Glutamatergic neuron (in vitro differentiated cells): ENCODE results near the gene BEX3. TPM values are rescaled to one million over a fixed set of nuclear protein-coding genes. Genes with fewer than 3 reads are reported as not detected.
A peak's percentile ranks its signal among the peaks of the same experiment; 100 is the strongest.
"Not testable (repeated sequence)": the region's sequence is repeated elsewhere in the genome, so short reads cannot be mapped to it uniquely, and the experiment has no call there.

Experiments
- DNase-seq: peaks from one replicate; pipeline ENCODE4 v3.0.0; 2022
- H3K27ac Mint-ChIP-seq: one replicate; pipeline ENCODE4 v1.8.0; 2020; ENCODE audit warnings: mild to moderate bottlenecking, mixed read lengths, inconsistent platforms; ENCODE audit not compliant: unreplicated experiment
- H3K27me3 Mint-ChIP-seq: one replicate; pipeline ENCODE4 v1.8.0; 2020; ENCODE audit warnings: mild to moderate bottlenecking, moderate library complexity, mixed read lengths, inconsistent platforms; ENCODE audit not compliant: unreplicated experiment
- H3K36me3 Mint-ChIP-seq: one replicate; pipeline ENCODE4 v1.8.0; 2020; ENCODE audit warnings: mild to moderate bottlenecking, mixed read lengths, inconsistent platforms; ENCODE audit not compliant: unreplicated experiment
- H3K4me1 Mint-ChIP-seq: one replicate; pipeline ENCODE4 v1.8.0; 2020; ENCODE audit warnings: mild to moderate bottlenecking, low read depth, mixed read lengths, inconsistent platforms; ENCODE audit not compliant: unreplicated experiment
- H3K4me3 Mint-ChIP-seq: one replicate; pipeline ENCODE4 v1.8.0; 2020; ENCODE audit warnings: mild to moderate bottlenecking, mixed read lengths, inconsistent platforms; ENCODE audit not compliant: unreplicated experiment
- H3K9me3 Mint-ChIP-seq: one replicate; pipeline ENCODE4 v1.8.0; 2020; ENCODE audit warnings: mild to moderate bottlenecking, moderate library complexity, mixed read lengths, inconsistent platforms; ENCODE audit not compliant: unreplicated experiment
- total RNA-seq: library from RNA; stranded (reverse); fragmentation: NEBNext Ultra II Directional; extraction: Animal tissue kit (Norgen Biotek cat#: 25700); gene quantifications from one replicate; pipeline ENCODE4 v1.2.1, GENCODE V29; 2021; ENCODE audit not compliant: unreplicated experiment
- TF ChIP-seq, protein P1 (sequence below): fragments of 200-600 bp; sonication (generic); IDR thresholded peaks from one replicate; pipeline ENCODE4 v1.5.0; 2021; ENCODE audit not compliant: partially characterized antibody, unreplicated experiment

BEX3 gene
- total RNA-seq, 1 donor from 2014 or later: 242 TPM

DNA sequence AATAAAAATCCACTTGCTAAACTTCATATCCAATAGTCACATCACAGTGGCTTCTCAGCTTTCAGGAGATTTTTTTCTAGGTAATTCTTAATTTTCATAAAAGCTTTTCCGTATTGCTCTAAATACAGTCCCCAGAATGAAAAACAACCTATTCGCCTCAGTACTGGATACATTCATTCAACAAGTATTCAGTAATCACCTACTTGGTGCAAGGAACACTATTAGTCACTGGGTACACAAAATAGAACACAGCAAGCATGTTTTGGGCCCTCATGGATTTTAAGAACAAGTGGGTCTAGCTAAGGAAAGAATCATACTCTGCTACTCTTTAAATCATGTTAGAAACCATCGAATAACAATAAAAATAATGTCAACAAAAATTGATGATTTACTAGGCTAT lies 2.8 kb upstream of the BEX3 start:
- DNase-seq: no peak
- H3K27me3 Mint-ChIP-seq: peaks cover 3% of the 10 kb centered on the region
- H3K4me3 Mint-ChIP-seq: no peak overlapping the region
- TF ChIP-seq, protein P1, sequence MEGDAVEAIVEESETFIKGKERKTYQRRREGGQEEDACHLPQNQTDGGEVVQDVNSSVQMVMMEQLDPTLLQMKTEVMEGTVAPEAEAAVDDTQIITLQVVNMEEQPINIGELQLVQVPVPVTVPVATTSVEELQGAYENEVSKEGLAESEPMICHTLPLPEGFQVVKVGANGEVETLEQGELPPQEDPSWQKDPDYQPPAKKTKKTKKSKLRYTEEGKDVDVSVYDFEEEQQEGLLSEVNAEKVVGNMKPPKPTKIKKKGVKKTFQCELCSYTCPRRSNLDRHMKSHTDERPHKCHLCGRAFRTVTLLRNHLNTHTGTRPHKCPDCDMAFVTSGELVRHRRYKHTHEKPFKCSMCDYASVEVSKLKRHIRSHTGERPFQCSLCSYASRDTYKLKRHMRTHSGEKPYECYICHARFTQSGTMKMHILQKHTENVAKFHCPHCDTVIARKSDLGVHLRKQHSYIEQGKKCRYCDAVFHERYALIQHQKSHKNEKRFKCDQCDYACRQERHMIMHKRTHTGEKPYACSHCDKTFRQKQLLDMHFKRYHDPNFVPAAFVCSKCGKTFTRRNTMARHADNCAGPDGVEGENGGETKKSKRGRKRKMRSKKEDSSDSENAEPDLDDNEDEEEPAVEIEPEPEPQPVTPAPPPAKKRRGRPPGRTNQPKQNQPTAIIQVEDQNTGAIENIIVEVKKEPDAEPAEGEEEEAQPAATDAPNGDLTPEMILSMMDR: no peak
- H3K36me3 Mint-ChIP-seq: no peaks in the 10 kb centered on the region
- no peaks in the 10 kb centered on the region for H3K4me1 Mint-ChIP-seq
- no peak overlapping the region for H3K27ac Mint-ChIP-seq
- H3K9me3 Mint-ChIP-seq: peaks cover 1% of the 10 kb centered on the region

DNA sequence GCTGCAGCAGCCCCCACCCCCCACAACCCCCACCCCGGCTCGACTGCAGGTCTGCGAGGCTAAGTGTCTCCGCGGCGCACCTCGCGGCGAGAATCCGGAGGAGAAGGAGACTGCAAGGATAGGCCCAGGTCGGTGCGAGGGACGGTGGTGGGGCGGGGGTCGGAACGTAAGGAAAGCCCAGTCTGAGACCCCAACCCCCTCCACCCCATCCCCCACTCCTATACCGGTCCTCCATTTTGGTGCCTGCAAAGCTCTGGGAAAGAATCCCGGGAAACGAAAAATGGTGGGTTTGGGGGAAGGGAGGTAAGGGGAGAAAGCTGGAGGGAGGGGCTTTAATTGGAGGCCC lies 614 bp downstream of the BEX3 start:
- peak; percentile 39 for DNase-seq
- peak overlapping the region; percentile 95 for H3K27ac Mint-ChIP-seq
- H3K4me3 Mint-ChIP-seq: peak overlapping the region; percentile 95
- H3K9me3 Mint-ChIP-seq: peaks cover 1% of the 10 kb centered on the region
- peaks cover 3% of the 10 kb centered on the region for H3K27me3 Mint-ChIP-seq
- H3K4me1 Mint-ChIP-seq: no peaks in the 10 kb centered on the region
- H3K36me3 Mint-ChIP-seq: no peaks in the 10 kb centered on the region
- TF ChIP-seq, protein P1: no peak

DNA sequence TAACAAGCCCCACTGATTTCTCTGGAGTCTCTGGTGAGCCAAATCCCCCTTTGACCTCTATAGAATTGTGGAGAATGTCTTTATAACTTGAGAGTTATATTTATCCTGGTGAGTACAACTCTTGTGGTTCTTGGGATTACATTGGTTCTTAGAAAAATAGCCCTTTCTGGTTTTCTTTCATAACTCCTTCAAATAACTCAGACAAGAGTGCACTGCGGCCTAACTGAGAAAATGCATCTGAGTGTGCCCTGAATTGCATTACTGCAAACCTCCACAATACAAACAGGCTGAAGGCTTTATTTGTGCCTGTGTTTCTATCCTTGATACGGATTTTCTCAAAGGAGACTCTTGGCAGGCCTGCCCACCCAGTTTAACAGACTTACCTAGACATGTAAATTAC lies 2.7 kb downstream of the BEX3 start:
- H3K9me3 Mint-ChIP-seq: no peaks in the 10 kb centered on the region
- no peak for DNase-seq
- no peaks in the 10 kb centered on the region for H3K36me3 Mint-ChIP-seq
- no peaks in the 10 kb centered on the region for H3K4me1 Mint-ChIP-seq
- H3K27me3 Mint-ChIP-seq: peaks cover 3% of the 10 kb centered on the region
- peak overlapping the region; percentile 46 for H3K4me3 Mint-ChIP-seq
- H3K27ac Mint-ChIP-seq: no peak overlapping the region
- TF ChIP-seq, protein P1: no peak

DNA sequence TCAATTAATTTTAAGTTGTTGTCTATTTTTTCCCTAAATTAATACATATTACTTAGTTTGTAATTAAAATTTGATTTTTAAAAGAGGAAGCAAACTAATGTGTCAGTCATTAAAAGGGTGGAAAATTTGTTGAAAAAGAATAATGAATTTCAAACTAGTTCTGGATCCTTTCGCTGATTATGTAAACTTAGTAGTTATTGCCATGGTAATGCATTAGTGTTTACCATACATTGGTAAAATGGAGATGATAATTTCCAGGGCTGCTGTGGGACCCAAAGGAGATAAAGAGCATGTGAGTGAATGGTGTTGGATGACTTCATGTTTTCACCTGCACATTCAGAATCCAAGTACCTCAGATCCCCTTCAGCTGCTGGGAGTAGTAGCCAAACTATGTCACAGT lies 6.5 kb downstream of the BEX3 start:
- TF ChIP-seq, protein P1: no peak
- Mint-ChIP-seq H3K4me3 (no peak overlapping the region), H3K9me3 (no peaks in the 10 kb centered on the region), H3K36me3 (no peaks in the 10 kb centered on the region), H3K4me1 (no peaks in the 10 kb centered on the region), H3K27ac (no peak overlapping the region), H3K27me3 (no peaks in the 10 kb centered on the region)
- DNase-seq: no peak

DNA sequence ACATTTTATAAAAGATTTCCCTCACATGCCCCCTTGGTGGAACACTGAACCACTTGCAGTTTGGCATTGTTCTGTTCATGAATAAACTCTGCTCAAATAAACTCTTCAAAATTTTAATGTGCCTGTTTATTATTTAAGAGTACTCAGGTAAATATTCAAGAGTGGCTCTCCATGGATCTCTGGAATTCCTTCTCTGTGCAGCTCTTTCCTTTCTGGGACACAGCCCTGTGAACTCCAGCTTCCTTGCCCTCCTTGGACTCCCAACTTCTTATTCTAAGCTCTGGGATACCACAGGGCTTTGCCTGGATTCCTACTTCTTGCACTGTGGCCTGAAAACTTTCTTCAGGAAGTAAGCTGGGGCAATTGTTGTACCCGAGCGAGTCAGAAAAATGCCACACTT lies 8.3 kb downstream of the BEX3 start:
- Mint-ChIP-seq H3K4me3 (no peak overlapping the region), H3K4me1 (no peaks in the 10 kb centered on the region), H3K27me3 (no peaks in the 10 kb centered on the region), H3K9me3 (no peaks in the 10 kb centered on the region), H3K36me3 (no peaks in the 10 kb centered on the region), H3K27ac (no peak overlapping the region)
- TF ChIP-seq, protein P1: no peak
- DNase-seq: no peak

DNA sequence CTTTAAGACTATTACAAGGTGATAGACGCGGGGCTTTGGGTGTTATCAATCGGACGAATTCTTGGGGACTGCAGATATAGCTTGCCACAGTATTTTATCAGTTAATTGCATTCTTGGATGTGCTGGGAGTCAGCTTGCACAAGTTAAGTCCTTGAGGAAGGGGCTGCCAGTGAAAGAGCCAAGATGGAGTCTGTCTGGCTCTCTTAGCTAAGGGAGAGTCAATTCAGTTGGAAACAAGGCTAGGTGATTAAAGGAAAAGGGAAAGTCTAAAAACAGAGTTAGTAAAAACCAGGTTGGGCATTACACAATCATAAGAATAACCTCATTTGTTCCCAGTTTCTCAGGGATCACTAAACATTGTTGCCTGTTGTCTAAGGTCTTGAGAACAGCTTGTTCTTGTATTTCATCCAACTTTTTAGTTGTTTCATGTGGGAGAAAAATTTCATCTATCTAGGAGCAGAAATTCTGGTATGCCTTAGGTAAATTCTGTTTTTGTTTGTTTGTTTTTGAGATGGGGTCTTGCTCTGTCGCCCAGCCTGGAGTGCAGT lies 9.0 kb downstream of the BEX3 start:
- not testable (repeated sequence) for H3K36me3 Mint-ChIP-seq, H3K4me1 Mint-ChIP-seq, DNase-seq, H3K27me3 Mint-ChIP-seq, H3K27ac Mint-ChIP-seq, H3K9me3 Mint-ChIP-seq, H3K4me3 Mint-ChIP-seq
